ENCODE data around the gene VSIG10.
A peak's percentile ranks its signal among the peaks of the same experiment; 100 is the strongest.

VSIG10 gene

GRCh38 chr12:118070650-118071049 is 33.2 kb downstream of the VSIG10 start:
- H3K4me3 ChIP-seq (ENCODE audit: low read depth, low read length) = no peak overlapping the region
- no peak for TF ChIP-seq CTCF (IDR thresholded peaks at IDR 0.05; ENCODE audit: control insufficient read depth, extremely low read depth, insufficient read depth)
- no peak for DNase-seq (ENCODE audit: low read depth)

GRCh38 chr12:118068445-118068844 is 35.4 kb downstream of the VSIG10 start:
- no peak overlapping the region for H3K4me3 ChIP-seq (ENCODE audit: low read depth, low read length)
- no peak for DNase-seq (ENCODE audit: low read depth)
- TF ChIP-seq CTCF (IDR thresholded peaks at IDR 0.05; ENCODE audit: control insufficient read depth, extremely low read depth, insufficient read depth) = no peak

GRCh38 chr12:118065380-118065779 is 38.4 kb downstream of the VSIG10 start:
- DNase-seq (ENCODE audit: low read depth) = no peak
- no peak for TF ChIP-seq CTCF (IDR thresholded peaks at IDR 0.05; ENCODE audit: control insufficient read depth, extremely low read depth, insufficient read depth)

GRCh38 chr12:118064608-118065007 is 39.2 kb downstream of the VSIG10 start:
- DNase-seq (ENCODE audit: low read depth) = no peak
- H3K4me3 ChIP-seq (ENCODE audit: low read depth, low read length) = no peak overlapping the region
- no peak for TF ChIP-seq CTCF (IDR thresholded peaks at IDR 0.05; ENCODE audit: control insufficient read depth, extremely low read depth, insufficient read depth)

More at GRCh38 chr12:118065380-118065779, 38.4 kb downstream of the VSIG10 start:
- no peak overlapping the region for H3K4me3 ChIP-seq (ENCODE audit: low read depth, low read length)

- no peak for DNase-seq (ENCODE audit: low read depth)
- TF ChIP-seq CTCF (IDR thresholded peaks at IDR 0.05; ENCODE audit: control insufficient read depth, extremely low read depth, insufficient read depth) = no peak
- H3K4me3 ChIP-seq (ENCODE audit: low read depth, low read length) = no peak overlapping the region
Observed at GRCh38 chr12:118063576-118064391, 40.0 kb downstream of the VSIG10 start.

- H3K4me3 ChIP-seq (ENCODE audit: low read depth, low read length) = peak overlapping the region; percentile 76
- no peak for TF ChIP-seq CTCF (IDR thresholded peaks at IDR 0.05; ENCODE audit: control insufficient read depth, extremely low read depth, insufficient read depth)
- DNase-seq (ENCODE audit: low read depth) = no peak
Observed at GRCh38 chr12:118061873-118062843, 41.7 kb downstream of the VSIG10 start.

Data from LNCaP clone FGC (cell line).